GM20000 (cell line): ENCODE results near the gene APPL1.
A peak's percentile ranks its signal among the peaks of the same experiment; 100 is the strongest.

Experiments
- DNase-seq: peaks from one replicate; pipeline ENCODE4 v3.0.0; 2012; ENCODE audit warnings: low spot score
- CTCF ChIP-seq: IDR thresholded peaks from 2 replicates; pipeline ENCODE4 v1.5.1; 2012; ENCODE audit warnings: mild to moderate bottlenecking, control low read depth; ENCODE audit errors: extremely low read depth, missing control alignments

Gene APPL1

GRCh38 chr3:57234613-57235575 lies 7.4 kb downstream of the APPL1 start:
- TF ChIP-seq CTCF: no peak
- DNase-seq: peak; percentile 47

DNA sequence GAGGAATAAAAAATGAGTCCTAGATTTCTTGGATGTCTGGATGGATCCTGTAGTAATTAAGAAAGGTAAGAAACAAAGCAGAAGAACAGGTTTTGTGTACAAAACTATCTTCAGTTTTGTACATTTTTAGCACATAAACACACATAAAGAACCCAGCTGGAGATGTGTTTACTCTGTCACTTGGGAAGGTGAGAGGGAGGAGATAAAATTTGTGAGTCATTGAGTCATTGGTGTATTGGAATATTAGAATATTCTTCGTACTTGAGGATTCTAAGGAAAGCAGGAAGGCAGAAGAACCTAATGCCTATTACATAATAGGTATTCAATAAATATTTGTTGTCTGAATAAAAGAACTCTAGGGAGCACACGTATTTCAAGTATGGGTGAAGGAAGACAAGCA lies 17.4 kb downstream of the APPL1 start:
- TF ChIP-seq CTCF: no peak

DNA sequence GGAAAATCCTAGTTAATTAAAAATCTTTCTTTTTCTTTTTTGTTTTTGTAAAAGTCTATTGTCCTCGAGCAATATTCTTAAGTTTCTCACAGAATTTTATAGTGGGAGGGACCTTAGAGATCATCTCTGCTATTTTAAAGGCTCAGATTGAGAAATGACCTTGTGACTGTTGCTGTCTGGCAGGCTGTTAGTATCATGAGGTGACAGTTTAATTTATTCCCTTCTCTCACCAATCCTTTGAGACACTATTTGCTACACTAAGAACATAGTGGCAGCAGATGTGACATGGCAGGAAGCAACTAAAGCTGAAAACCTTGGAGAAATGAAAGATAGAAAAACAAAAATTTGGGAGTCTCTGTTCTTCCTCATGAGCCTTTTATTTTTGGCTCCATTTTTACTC lies 24.9 kb downstream of the APPL1 start:
- no peak for DNase-seq
- TF ChIP-seq CTCF: no peak

More for the DNA sequence above, 17.4 kb downstream of the APPL1 start:
- DNase-seq: no peak

DNA sequence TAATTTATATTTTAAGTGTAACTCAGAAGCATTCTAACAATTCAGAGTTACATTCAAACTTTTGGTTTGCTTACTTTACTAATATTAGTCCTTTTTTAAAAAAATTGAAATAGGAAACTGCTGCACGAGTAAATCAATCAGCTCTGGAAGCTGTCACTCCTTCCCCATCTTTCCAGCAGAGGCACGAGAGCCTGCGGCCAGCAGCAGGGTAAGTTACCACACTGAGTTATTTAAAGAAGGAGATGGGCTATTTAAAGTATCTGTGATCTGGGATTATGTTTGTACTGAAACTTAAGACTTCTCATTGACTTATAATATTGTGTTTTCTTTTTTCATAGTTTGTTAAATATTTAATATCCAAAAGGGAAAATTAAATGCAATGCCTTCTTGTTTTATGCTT lies 29.3 kb downstream of the APPL1 start:
- TF ChIP-seq CTCF: no peak
- no peak for DNase-seq

GRCh38 chr3:57257678-57258077 lies 30.1 kb downstream of the APPL1 start:
- DNase-seq: no peak
- TF ChIP-seq CTCF: no peak

- no peak for TF ChIP-seq CTCF
- DNase-seq: no peak
Observed at GRCh38 chr3:57261119-57261518, 33.6 kb downstream of the APPL1 start.

DNA sequence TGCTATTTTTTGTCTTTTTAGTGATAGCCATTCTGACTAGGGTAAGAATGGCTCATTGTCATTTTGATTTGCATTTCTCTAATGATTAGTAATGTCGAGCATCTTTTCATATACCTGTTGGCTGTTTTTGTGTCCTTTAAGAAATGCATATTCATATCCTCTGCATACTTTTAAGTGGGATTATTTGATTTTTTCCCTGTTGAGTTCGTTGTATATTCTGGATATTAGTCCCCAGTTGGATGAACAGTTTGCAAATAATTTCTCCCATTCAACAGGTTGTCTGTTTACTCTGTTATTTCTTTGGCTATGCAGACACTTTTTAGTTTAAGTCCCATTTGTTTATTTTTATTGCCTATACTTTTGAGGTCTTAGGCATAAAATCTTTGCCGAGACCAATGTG lies 34.4 kb downstream of the APPL1 start:
- no peak for TF ChIP-seq CTCF
- no peak for DNase-seq
